Non-pigmented ciliary epithelial cell (primary cell): ENCODE measurements around the gene MAP2K7.
"Not testable (repeated sequence)": the region's sequence is repeated elsewhere in the genome, so short reads cannot be mapped to it uniquely, and the experiment has no call there.

ENCODE experiments used
- DNase-seq: peaks from one replicate; pipeline ENCODE4 v3.0.0-alpha.2; 2010; ENCODE audit warnings: low read depth

The MAP2K7 gene

DNA sequence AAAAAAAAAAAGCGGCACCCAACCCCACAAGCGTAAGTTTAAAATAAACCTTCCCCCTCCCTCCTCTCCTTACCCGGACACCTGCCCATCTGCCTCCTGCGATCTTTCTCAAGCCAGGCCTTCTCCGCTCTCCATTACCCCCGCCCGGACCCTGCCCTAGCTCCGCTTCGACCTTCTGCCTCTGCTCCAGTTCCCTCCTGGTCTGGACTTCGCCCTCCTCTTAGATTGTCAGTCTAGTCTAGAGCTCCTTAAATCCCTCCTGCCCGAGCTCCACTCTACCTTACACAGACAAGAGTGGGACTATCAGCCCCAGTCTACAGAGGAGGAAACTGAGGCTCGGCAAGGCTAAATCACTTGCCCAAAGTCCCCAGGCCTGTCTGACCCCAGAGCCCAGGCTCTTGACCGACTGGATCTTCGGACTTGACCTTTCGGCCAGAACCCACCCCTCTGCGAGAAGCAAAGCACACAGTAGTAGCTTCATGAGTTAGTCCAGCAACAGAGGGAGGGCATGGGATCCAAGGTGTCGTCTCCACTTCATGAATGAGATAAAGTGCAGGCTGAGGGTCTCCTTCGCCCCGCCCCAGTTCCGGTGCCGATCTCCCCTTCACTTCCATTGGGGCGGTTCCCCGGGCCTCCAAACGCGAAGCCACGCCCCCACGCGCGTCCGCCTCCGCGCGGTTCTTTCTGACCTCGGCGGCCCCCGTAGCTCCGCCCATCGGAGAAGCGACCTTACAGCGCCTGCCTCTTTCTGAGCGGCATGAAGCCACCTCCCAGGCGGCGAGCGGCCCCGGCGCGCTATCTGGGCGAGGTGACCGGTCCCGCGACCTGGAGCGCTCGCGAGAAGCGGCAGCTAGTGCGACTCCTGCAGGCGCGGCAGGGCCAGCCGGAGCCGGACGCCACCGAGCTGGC, 16.2 kb downstream of the MAP2K7 start, which contains the start of gene SNAPC2:
Gene SNAPC2, plus strand, starts transcription at position 729 of the 909 bp plus-strand sequence. Its CDS starts 29 bp downstream, at position 758.
- peak; percentile 55 for DNase-seq

DNA sequence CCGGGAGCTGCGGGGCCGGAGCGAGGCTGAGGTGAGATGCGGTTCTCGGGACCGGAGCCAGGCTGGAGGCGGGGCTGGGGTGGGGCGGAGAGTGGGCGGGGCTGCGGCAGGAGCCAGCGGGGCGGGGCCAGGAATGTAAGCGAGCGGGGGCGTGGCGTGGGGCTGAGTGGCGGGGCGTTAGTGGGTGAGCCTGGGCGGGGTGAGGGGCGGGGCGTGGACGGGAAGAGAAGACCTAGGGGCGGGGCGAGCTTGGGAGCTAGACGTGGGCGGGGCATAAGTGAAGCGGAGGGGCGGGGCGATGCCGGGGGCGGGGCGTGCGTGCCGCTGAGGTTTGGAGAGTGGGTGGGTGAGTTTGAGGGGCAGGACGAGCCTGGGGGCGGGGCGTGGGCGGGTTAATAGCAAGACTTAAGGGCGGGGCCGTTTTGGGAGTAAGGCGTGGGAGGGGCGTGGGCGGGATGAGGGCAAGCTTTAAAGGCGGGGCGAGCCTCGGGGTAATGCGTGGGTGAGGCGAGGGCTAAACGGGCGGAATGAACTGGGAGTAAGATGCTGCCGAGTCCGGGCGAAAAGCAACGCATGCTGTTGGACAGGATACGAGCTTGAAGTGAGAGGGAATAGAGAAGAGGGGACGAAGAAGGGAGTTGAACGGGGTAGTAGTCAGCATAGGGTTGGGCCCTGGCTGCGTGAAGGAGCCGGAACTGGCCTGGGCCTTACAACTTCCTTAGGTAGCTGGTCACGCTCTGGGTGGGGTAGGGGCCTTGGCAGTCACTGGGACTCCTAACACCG, 17.0 kb downstream of the MAP2K7 start:
- peak; percentile 78 for DNase-seq

DNA sequence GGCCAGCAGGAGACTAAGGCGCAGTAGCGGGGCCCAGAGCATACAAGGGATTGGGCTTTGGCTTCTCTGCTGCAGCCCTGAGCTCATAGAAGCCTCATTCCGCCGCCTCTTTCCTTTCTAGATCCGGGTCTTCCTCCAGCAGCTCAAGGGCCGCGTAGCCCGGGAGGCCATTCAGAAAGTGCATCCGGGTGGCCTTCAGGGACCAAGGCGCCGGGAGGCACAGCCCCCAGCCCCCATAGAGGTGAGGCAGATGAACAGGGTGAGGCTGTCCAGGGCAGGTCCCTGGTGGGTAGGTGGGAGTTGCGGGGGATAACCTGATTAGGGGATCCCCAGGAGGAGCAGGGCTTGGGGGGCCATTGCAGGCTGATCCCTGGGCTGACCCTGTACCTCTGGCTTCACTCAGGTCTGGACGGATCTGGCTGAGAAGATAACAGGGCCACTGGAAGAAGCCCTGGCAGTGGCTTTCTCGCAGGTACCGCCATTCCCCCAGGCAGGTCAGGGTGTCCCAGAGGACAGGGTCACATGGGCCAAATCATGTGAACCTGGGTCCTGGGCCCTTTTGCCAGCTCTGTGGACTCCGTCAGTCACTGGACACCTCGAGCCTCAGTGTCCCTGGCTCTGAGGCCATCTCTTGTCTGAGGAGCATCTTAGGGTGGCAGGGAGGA, 17.8 kb downstream of the MAP2K7 start:
- DNase-seq: no peak

DNA sequence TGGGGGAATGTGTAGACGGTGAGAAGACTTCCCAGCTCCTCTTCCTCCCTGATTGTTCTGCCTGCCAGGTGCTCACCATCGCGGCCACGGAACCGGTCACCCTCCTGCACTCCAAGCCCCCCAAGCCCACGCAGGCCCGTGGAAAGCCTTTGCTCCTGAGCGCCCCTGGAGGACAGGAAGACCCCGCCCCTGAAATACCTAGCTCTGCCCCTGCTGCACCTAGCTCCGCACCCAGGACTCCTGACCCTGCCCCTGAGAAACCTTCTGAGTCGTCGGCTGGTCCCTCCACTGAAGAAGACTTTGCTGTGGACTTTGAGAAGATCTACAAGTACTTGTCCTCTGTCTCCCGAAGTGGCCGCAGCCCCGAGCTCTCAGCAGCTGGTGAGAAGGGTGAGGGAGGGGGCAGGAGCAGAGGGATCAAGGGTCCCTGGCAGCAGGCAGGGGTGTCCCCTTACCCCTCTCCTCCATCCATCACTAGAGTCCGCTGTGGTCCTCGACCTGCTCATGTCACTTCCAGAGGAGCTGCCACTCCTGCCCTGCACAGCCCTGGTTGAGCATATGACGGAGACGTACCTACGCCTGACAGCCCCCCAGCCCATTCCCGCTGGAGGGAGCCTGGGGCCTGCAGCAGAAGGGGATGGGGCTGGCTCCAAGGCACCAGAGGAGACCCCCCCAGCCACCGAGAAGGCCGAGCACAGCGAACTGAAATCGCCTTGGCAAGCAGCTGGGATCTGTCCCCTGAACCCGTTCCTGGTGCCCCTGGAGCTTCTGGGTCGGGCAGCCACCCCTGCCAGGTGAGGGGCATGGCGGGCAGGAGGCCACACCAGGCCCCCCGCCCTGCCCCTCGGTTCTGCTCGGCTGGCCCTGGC, 18.5 kb downstream of the MAP2K7 start:
- no peak for DNase-seq

DNA sequence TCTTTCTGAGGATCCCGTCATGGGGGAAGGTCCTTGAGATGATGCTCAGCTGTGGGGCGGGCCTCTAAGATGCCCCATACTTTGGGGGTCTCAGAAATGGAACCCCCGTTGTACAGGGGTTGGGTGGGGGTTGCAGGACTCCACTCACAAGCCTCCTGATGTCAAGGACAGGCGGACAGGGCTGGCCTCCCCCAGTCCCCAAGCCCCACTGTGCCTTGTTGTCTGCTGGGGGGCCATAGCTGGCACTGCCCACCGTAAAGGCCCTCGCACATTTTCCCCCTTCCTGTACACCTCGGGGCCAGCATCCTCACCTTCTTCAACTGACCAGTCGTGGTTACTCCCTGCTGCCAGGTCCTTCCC, 19.1 kb downstream of the MAP2K7 start:
- no peak for DNase-seq

DNA sequence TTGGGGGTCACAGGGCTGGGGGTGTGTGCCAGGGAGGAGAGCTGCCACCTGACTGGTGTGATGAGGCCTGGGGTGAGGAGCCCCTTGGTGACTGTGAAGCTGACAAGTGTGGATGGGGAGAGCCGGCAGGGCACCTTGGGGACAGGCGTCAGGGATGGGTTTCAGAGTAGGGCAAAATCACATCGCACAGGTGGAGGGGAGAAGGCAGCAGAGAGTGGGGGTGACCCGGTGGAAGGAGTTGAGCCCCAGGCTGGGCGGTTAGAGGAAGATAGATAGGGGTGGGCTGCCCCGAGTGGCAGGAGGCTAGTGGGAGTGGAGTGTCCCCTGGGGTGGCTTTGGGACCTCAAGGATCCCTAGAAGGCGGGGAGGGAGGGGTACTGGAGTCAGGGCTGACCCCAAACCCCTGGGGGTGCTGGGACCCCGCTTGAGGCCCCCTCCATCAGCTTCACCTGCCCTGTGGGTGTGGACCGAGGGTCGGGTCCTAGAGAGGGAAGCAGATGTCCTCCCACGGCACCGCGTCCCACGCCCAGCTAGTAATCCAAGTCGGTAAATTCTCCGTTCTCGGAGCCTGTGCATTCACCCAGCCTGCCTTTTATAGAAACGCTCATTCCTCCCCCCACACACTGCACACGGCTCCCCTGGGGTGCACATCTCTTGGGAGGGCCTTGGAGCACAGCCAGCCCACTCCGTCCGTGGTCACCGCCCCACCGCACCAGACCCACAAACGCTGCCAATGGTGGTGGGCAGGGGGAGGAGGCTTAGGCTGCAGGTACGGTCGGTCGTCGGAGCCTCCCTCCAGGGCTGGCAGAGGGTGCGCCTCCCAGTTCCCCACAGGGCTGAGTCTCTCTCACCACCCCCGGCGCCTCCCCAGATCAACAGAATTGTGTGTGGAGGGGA, 19.9 kb downstream of the MAP2K7 start:
- no peak for DNase-seq

DNA sequence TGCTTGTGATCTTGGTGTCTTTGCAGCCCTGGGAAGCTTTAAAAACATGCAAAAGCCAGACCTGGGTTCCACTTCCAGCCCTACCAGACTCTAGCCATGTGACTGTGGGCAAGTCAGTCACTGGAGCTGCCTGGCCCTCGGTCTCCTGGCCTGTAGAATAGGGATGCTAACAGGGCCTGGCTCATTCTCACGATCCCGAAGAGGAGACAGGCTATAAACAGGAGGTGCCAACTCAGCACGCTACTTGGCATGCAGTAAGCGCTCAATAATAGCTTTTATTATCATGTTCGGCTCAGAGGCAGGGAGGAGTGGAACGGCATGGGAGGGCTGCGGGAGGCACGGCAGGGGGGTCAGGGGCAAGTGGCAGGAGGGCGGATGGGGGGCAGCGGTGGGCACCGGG, 20.6 kb downstream of the MAP2K7 start:
- DNase-seq: no peak

DNA sequence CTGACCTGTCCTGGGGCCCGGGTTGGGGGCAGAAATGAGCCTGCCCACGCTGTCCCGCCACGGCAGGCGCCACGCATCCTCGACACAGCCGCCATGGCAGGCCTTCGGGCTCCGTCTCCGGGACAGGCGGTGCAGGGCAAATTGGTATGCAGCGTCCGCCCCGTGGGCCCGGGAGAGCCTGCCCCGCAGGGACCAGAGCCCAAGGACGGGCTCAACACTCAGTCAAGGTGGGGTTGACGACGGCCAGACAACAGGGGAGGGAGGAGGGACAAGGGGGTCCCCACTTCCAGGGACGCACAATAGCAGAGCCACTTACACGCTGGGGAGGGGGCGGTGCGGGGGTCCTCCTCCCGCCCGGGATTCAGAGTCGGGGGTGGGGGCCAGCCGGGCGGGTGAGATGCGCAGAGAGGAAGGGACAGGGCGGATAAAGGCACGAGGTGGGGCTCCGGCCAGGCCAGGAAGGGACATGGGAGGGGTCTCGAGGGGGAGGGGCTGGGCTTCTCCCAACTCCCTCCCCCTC, 21.0 kb downstream of the MAP2K7 start:
- DNase-seq: no peak

DNA sequence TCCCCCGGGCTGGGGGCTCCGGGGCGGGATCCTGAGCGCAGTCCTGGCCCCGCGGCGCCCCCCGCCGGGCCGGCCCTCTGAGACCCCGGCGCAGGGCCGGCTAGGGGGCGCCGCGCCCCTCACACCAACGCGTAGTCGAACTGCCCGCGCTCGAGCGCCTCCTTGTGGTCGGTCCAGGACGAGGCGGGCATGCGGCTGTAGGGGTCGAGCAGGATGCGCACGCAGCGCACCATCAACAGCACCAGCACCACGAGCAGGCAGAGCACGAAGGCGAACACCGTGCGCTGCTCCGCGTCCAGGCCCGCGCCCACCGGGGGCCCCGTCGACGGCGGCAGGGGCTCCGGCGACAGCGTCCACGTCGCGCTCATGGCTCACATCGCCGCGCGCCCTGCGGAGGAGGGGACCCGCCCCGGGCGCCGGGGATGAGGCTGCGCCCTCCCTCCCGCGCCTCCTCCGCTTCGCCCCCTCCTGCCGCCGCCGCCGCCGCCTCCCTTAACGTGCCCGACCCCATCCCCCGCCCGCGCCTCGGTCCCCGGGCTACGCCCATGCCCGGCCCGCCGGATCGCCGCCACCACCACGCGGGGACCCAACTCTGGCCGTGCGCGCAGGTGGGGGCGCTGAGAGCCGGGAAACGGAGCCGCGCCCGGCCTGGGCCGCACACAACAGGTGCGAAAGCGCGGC, 21.6 kb downstream of the MAP2K7 start:
- DNase-seq: no peak

DNA sequence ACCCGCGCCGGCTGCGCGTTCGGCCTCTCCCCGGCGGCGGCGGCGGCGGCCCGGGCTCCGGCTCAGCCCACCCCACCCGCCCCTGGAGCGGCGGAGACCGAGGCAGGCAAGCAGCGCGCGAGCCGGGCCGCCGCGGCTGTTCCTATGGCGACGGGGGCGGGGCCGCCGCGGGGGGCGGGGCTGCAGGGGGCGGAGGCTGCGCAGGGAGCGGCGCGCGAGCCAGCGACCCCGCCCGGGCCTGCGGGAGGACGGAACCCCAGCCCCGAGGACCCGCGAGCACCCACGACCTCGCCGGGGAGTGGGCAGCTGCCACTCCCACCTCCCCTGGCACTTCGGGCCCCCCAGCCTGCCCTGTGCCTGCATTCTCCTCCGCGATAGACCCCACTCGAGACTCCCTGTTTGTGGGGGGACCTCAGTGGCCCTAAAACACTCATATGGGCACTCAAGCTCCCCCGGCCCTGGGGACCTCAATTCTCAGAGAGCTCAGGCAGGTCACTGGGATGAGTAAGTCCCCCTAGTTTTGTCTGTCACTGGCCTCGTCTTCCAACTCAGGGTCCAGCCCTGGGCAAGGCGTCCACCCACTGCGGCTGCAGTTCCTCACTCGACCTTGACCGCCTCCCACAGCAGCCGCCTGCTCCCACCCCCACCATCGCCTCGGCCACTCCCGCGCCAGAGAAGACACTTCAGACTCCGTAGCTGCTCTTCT, 22.5 kb downstream of the MAP2K7 start, which contains the start of gene CTXN1:
Gene CTXN1, minus strand, starts transcription at position 115 of the 706 bp plus-strand sequence. CDS start 597 bp downstream, outside the sequence.
- DNase-seq: no peak

DNA sequence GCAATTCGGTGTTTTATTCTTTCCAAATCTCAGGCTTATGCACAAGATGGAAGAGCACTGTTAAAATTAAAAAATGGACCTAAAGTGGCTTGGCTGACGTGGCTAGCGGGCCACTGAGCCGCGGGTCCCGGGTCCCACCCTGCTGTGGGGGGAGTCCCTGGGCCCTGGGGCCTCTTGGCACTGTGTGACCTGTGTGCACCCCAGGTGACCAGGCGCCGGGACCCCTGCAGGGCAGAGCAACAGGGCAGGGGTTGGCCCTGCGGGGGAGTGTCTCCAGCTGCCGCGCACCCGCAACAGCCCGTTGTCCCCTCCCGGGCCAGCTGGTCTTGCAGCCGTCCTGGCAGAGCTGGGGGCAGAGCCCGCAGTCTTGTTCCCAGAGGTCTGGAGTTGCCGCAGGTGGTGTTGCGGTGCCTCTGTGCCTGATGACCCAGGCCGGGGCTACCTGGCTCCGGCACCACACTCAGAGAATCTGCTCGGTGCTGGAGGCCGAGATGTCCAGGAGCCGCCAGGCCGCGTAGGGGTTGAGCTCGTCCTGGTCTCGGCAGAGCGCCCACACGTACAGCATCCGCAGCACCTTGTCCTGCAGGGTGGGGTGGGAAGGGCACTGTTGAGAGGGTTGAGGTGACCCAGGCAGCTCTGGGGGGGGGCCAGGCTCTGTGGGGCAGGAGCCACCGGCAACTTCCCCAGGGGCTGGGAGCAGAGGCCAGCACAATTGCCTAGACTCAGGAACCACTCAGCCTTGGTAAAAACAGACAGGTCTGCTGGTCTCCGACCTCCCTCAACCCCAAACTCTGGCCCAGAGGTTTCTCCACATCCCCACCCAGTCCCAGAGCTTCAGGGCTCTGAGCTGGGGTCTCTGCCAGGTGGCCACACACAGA, 23.3 kb downstream of the MAP2K7 start:
- no peak for DNase-seq

DNA sequence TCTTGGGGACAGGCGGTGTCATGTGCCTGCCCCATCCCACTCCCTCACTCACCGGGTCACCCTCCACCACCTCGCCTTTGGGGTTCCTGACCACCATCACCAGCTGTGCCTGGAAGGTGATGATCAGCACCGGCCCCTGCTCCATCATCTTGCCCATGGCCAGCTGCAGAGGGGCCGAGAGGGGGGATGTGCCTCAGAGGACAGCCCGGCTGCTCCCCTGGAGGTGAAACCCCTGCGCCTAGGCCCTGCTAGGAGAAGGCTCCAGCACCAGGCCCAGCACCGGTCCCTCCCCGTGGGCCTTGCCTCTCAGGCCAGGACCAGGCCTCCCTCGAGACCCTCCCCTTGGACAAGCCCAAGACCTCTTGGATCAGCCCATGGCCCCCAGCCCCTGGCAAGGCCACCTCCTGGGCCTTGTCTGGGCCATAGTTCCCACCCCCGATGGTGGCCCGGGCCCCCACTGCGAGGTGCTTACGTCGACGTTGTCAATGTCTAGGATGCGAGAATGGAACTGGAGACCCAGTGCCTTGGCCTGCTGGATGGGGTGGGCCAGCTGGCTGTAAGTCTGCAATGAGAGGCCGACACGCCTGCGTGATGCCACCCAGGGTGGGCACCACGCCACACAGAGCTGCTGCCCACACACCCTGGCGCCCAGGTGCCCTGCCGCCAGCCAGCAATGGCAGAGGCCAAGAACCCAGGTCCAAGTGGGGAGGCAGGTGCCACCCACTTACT, 24.1 kb downstream of the MAP2K7 start:
- DNase-seq: no peak

DNA sequence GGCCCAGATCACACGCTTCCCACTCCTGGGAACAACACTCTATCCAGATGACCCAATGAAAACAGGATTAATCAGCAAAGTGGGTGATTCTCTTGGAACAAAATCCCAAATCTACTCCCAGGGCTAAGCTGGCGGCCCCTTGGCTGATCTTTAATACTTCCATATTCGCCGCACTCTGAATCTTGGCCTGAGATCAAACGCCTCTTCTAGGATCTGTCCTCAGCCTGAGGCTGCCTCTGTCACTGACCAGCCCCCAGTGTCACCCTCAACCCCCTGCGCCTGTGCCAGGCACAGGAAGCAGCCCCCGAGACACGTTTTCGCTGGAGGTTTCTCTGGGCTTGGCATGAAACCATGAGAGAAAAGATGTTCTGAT, 24.6 kb downstream of the MAP2K7 start:
- DNase-seq: no peak

DNA sequence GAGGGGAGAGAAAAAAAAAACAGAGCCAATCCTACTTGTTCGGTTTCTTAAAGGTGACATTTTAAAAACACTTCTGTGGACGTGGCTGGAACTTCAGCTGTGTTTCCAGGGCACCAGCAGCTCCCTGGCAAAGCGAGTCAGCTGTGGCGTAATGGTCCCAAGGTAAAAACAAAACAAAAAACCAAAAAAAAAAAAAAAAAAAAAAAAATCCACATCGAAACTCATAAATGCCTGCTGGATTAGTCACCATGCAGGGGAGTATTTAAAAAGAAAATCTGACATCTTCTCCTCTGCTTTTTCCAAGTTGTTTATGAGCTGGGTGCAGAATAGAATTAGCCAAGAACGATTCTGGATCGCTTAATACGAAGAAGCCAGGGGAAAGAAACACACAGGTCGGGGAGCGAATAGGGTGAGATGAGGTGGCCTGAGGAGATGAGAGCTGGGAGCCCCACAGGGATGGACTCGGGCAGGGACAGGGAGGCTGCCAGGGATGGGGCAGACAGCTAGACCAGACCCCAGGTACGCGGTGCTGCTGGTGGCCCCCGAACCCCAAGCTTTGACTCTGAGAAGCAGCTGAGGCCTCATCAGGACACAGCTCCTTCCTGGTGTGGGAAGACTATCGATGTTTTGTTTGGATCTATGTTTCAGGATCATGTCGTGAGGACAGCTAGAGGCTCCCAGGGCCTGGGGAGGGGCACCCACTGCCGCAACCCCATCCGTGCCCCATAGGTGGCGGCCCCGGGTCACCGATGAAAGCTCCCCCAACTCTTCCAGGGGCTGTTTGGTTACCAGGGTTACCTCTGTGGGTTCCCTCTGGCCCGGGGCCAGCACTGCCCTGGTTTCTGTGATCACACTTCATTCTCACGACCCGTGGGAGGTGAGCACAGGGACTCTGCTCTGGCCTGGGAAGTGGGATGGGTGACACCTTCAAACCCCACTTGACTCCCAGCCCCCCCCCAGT, 25.3 kb downstream of the MAP2K7 start:
- peak; percentile 40 for DNase-seq

DNA sequence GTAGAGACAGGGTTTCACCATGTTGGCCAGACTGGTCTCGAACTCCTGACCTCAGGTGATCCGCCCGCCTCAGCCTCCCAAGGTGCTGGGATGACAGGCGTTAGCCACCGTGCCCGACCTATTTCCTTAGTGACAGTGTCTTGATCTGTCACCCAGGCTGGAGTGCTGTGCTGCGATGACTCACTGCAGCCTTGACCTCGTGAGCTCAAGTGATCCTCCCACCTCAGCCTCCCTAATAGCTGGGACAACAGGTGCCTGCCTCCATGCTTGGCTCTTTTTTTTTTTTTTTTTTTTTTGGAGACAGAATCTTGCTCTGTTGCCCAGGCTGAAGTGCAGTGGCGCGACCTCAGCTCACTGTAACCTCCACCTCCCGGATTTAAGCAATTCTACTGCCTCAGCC, 26.4 kb downstream of the MAP2K7 start:
- DNase-seq: not testable (repeated sequence)

DNA sequence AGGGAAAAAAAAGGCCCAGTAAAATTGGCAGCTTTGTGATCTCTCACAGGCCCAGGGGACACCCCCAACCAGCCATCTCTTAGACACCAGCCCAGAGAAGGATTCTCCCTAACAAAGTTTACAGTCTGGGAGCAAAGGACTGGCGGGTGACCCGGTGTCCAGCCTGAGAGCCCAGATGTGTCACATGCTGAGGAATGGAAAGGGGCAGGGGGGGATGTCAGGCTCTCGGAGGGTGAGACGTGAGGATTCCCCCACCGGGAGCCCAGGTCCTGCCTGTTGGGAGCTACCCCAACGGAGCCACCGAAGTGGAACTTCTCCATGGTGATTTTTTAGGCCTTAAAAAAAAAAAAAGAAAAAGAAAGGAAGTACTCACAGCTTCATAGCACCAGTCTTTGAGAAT, 27.1 kb downstream of the MAP2K7 start:
- no peak for DNase-seq
